HG02623 (cell line): ENCODE results near the gene SRRM5.
A peak's percentile ranks its signal among the peaks of the same experiment; 100 is the strongest.
"Not testable (repeated sequence)": the region's sequence is repeated elsewhere in the genome, so short reads cannot be mapped to it uniquely, and the experiment has no call there.

Source experiments
- ATAC-seq: cut with Tn5 transposase; IDR thresholded peaks from one replicate; pipeline ENCODE4 v1.9.1; 2021; ENCODE audit warnings: moderate library complexity; ENCODE audit not compliant: unreplicated experiment

Gene SRRM5

GRCh38 chr19:43612374-43612773, 486 bp downstream of the SRRM5 start:
- ATAC-seq, result no peak

- no peak for ATAC-seq
Observed at GRCh38 chr19:43616306-43616705, 4.4 kb downstream of the SRRM5 start.

- no peak for ATAC-seq
Observed at GRCh38 chr19:43616954-43617353, 5.1 kb downstream of the SRRM5 start.

GRCh38 chr19:43618921-43619261, 7.0 kb downstream of the SRRM5 start:
- ATAC-seq, result peak; percentile 11

- ATAC-seq, result peak; percentile 67
Observed at GRCh38 chr19:43619262-43620060, 7.6 kb downstream of the SRRM5 start, which contains the start of gene ZNF428. TSS of gene ZNF428 (minus strand) at chr19:43619629. CDS start at chr19:43614304, 5,325 bp downstream.

GRCh38 chr19:43620061-43621001, 8.4 kb downstream of the SRRM5 start:
- ATAC-seq, result no peak

GRCh38 chr19:43622070-43622469, 10.2 kb downstream of the SRRM5 start:
- ATAC-seq, result no peak

GRCh38 chr19:43622956-43623355, 11.1 kb downstream of the SRRM5 start:
- ATAC-seq, result no peak

- no peak for ATAC-seq
Observed at GRCh38 chr19:43623889-43624670, 12.2 kb downstream of the SRRM5 start.

GRCh38 chr19:43624933-43625332, 13.0 kb downstream of the SRRM5 start:
- no peak for ATAC-seq

GRCh38 chr19:43625918-43626579, 14.2 kb downstream of the SRRM5 start:
- ATAC-seq, result no peak

- ATAC-seq, result no peak
Observed at GRCh38 chr19:43626838-43627237, 14.9 kb downstream of the SRRM5 start.

GRCh38 chr19:43628646-43629326, 16.9 kb downstream of the SRRM5 start:
- no peak for ATAC-seq

GRCh38 chr19:43631491-43631890, 19.6 kb downstream of the SRRM5 start:
- no peak for ATAC-seq

GRCh38 chr19:43633520-43633919, 21.6 kb downstream of the SRRM5 start:
- ATAC-seq, result no peak

- no peak for ATAC-seq
Observed at GRCh38 chr19:43634068-43634467, 22.2 kb downstream of the SRRM5 start.

GRCh38 chr19:43634506-43634871, 22.6 kb downstream of the SRRM5 start:
- no peak for ATAC-seq

- no peak for ATAC-seq
Observed at GRCh38 chr19:43634872-43635560, 23.1 kb downstream of the SRRM5 start.

GRCh38 chr19:43635561-43635940, 23.7 kb downstream of the SRRM5 start:
- not testable (repeated sequence) for ATAC-seq
